HepG2 (cell line): ENCODE measurements around the gene ASXL1. TPM values are rescaled to one million over a fixed set of nuclear protein-coding genes. Genes with fewer than 3 reads are reported as not detected.

ENCODE experiments used
- ARNT ChIP-seq: fragments of 450-650 bp; IDR thresholded peaks from 2 replicates; pipeline ENCODE4 v1.6.1; 2017
- CBFB ChIP-seq: sonication (generic); formaldehyde crosslinking; IDR thresholded peaks from 2 replicates; pipeline ENCODE4 v1.4.0; 2020; ENCODE audit warnings: missing genetic modification reagents
- CHD2 ChIP-seq: IDR thresholded peaks from 2 replicates; pipeline ENCODE4 v1.6.1; 2011; ENCODE audit warnings: low read depth, low read length, improper control_type of control experiment
- ETV5 ChIP-seq: IDR thresholded peaks from 2 replicates; pipeline ENCODE4 v1.6.1; 2018; ENCODE audit warnings: missing biosample characterization, missing genetic modification reagents, inconsistent platforms, borderline replicate concordance
- MTA1 ChIP-seq: sonication (generic); formaldehyde crosslinking; IDR thresholded peaks from 2 replicates; pipeline ENCODE4 v1.4.0; 2020; ENCODE audit warnings: missing genetic modification reagents, mild to moderate bottlenecking, borderline replicate concordance
- NFKB2 ChIP-seq: sonication (generic); formaldehyde crosslinking; IDR thresholded peaks from 2 replicates; pipeline ENCODE4 v1.4.0; 2020; ENCODE audit warnings: missing genetic modification reagents, borderline replicate concordance
- RBM22 ChIP-seq: fragments of 200-400 bp; formaldehyde crosslinking; optimal IDR thresholded peaks from 2 replicates; pipeline ENCODE3; 2017; ENCODE audit warnings: mild to moderate bottlenecking, low read length, moderate library complexity
- SRF ChIP-seq: IDR thresholded peaks from 2 replicates; pipeline ENCODE4 v1.6.1; 2011; ENCODE audit warnings: mild to moderate bottlenecking, low read depth, low read length, moderate library complexity
- ZKSCAN5 ChIP-seq: sonication (generic); formaldehyde crosslinking; IDR thresholded peaks from 2 replicates; pipeline ENCODE4 v1.5.1; 2020; ENCODE audit warnings: mild to moderate bottlenecking, missing genetic modification reagents
- ZNF225 ChIP-seq: sonication (generic); formaldehyde crosslinking; IDR thresholded peaks from 2 replicates; pipeline ENCODE4 v1.4.0; 2020; ENCODE audit warnings: mild to moderate bottlenecking, missing genetic modification reagents
- ZNF232 ChIP-seq: sonication (generic); formaldehyde crosslinking; IDR thresholded peaks from 2 replicates; pipeline ENCODE4 v1.4.0; 2020; ENCODE audit warnings: missing genetic modification reagents, borderline replicate concordance
- ZNF296 ChIP-seq: sonication (generic); formaldehyde crosslinking; conservative IDR thresholded peaks from 2 replicates; pipeline ENCODE4 v1.5.0; 2020; ENCODE audit warnings: mild to moderate bottlenecking, missing genetic modification reagents
- ZNF317 ChIP-seq: sonication (generic); formaldehyde crosslinking; IDR thresholded peaks from 2 replicates; pipeline ENCODE4 v1.5.0; 2020; ENCODE audit warnings: mild to moderate bottlenecking, missing genetic modification reagents
- ZNF629 ChIP-seq: sonication (generic); formaldehyde crosslinking; conservative IDR thresholded peaks from 2 replicates; pipeline ENCODE4 v1.5.0; 2020; ENCODE audit warnings: missing genetic modification reagents
- polyA plus RNA-seq, 8 experiments: library from polyadenylated mRNA; depleted of rRNA in 3 of 8; stranded (reverse) in 7 of 8; unstranded in 1 of 8; fragments of >200 nt; fragmentation: Illumina TruSeq in 4 of 8; extraction: Trizol in 4 of 8; gene quantifications; 2 replicates each; pipeline versions ENCODE4 v1.2.1 to v1.2.3, GENCODE V29; 2011 to 2016; ENCODE audit warnings: low read depth in 4 of 8, missing spikeins in 1 of 8, mixed read lengths in 1 of 8; ENCODE audit not compliant: insufficient read depth in 1 of 8
- total RNA-seq, 5 experiments: library from RNA; depleted of rRNA; stranded (reverse); fragments of >200 nt; fragmentation: Illumina TruSeq; extraction: Trizol; gene quantifications; 2 replicates each; pipeline ENCODE4 v1.2.3, GENCODE V29; 2016; ENCODE audit warnings: low read depth in 1 of 5

Gene ASXL1
- total and polyA plus RNA-seq, 2 of the 13 experiments (the other 11 are each of a cell fraction or from before 2014, with no cell fraction given), result 62.1 to 74.8 TPM

GRCh38 chr20:32476684-32477593 lies 118.8 kb downstream of the ASXL1 start (continued):
- TF ChIP-seq CBFB (CRISPR knock-in tag) (0 out of 2 replicates have a peak, but pooled peaks have one; percentile 7), ZNF296 (CRISPR knock-in tag) (no peak), NFKB2 (0 out of 2 replicates have a peak, but pooled peaks have one; percentile 72), ZNF317 (CRISPR knock-in tag) (0 out of 2 replicates have a peak, but pooled peaks have one; percentile 40), ZNF629 (CRISPR knock-in tag) (peak; percentile 87), ZNF232 (CRISPR knock-in tag) (peak; percentile 69; the same call in 1 of the 2 replicates), ZKSCAN5 (CRISPR knock-in tag) (no peak), ARNT (no peak), SRF (no peak), RBM22 (no peak), MTA1 (CRISPR knock-in tag) (peak; percentile 39; the same call in 1 of the 2 replicates), CHD2 (no peak), ZNF225 (CRISPR knock-in tag) (0 out of 2 replicates have a peak, but pooled peaks have one; percentile 22), ETV5 (CRISPR knock-in tag) (0 out of 2 replicates have a peak, but pooled peaks have one; percentile 10)
